GM13976 (cell line): ENCODE data around the gene ADAMTS6.

Experiments
- DNase-seq: peaks from one replicate; pipeline ENCODE4 v3.0.0; 2012; ENCODE audit warnings: low spot score
- CTCF ChIP-seq: IDR thresholded peaks from 2 replicates; pipeline ENCODE4 v1.5.1; 2012; ENCODE audit warnings: borderline replicate concordance, mild to moderate bottlenecking; ENCODE audit not compliant: insufficient read depth; ENCODE audit errors: extremely low read depth, missing control alignments, control extremely low read depth
- in situ Hi-C: fragments of 300-500 bp; cut with MboI; formaldehyde crosslinking; loops from one replicate; pipeline ENCODE4 v1.12.0; 2022; ENCODE audit warnings: low sequenced_read_pairs, mixed read lengths, inconsistent platforms; ENCODE audit not compliant: unreplicated experiment

Gene ADAMTS6

GRCh38 chr5:65173130-65173525 lies 308.6 kb downstream of the ADAMTS6 start:
- TF ChIP-seq CTCF, result no peak
- no peak for DNase-seq
- in situ Hi-C loops, result no loop called here

GRCh38 chr5:65172486-65173129 lies 309.1 kb downstream of the ADAMTS6 start:
- in situ Hi-C loops, result no loop called here
- peak; percentile 84 for DNase-seq
- no peak for TF ChIP-seq CTCF

GRCh38 chr5:65171645-65172044 lies 310.1 kb downstream of the ADAMTS6 start:
- in situ Hi-C loops, result no loop called here
- TF ChIP-seq CTCF, result no peak
- peak; percentile 42 for DNase-seq

GRCh38 chr5:65163698-65164097 lies 318.0 kb downstream of the ADAMTS6 start:
- TF ChIP-seq CTCF, result no peak
- in situ Hi-C loops, result no loop called here
- DNase-seq, result no peak

GRCh38 chr5:65161655-65162054 lies 320.1 kb downstream of the ADAMTS6 start:
- in situ Hi-C loops, result no loop called here
- DNase-seq, result no peak
- no peak for TF ChIP-seq CTCF

- no peak for TF ChIP-seq CTCF
- no peak for DNase-seq
- in situ Hi-C loops, result no loop called here
These were observed 323.7 kb downstream of the ADAMTS6 start for GRCh38 chr5:65157906-65158603.
